SJSA1 (cell line): ENCODE data around the gene ADARB2. TPM values are rescaled to one million over a fixed set of nuclear protein-coding genes. Genes with fewer than 3 reads are reported as not detected.

Experiments
- DNase-seq, 2 experiments: peaks; one replicate each; pipeline ENCODE4 v3.0.0-alpha.2; 2015 to 2020; ENCODE audit warnings: low spot score in 2 of 2, low read depth in 1 of 2
- H3K27ac ChIP-seq: fragments of 250-450 bp; sonication (Bioruptor Pico); 2 replicates; pipeline ENCODE4 v1.5.1; 2020; ENCODE audit warnings: mild to moderate bottlenecking, moderate library complexity
- H3K27me3 ChIP-seq: fragments of 250-450 bp; sonication (Bioruptor Pico); replicated peaks from 2 replicates; pipeline ENCODE4 v1.5.1; 2020; ENCODE audit warnings: mild to moderate bottlenecking, moderate library complexity
- H3K36me3 ChIP-seq: fragments of 250-450 bp; sonication (Bioruptor Pico); 2 replicates; pipeline ENCODE4 v1.5.1; 2020; ENCODE audit warnings: mild to moderate bottlenecking
- H3K4me1 ChIP-seq: fragments of 250-450 bp; sonication (Bioruptor Pico); replicated peaks from 2 replicates; pipeline ENCODE4 v1.6.1; 2021; ENCODE audit warnings: mild to moderate bottlenecking
- H3K4me3 ChIP-seq: fragments of 250-450 bp; sonication (Bioruptor Pico); 2 replicates; pipeline ENCODE4 v1.5.1; 2020; ENCODE audit warnings: mild to moderate bottlenecking
- H3K9me3 ChIP-seq: fragments of 250-450 bp; sonication (Bioruptor Pico); replicated peaks from 2 replicates; pipeline ENCODE4 v1.5.1; 2020; ENCODE audit warnings: mild to moderate bottlenecking
- total RNA-seq: library from RNA; depleted of rRNA; stranded (reverse); fragments of >200 nt; shearing (Covaris generic); gene quantifications from 2 replicates; pipeline ENCODE4 v1.2.3, GENCODE V29; 2014

Gene ADARB2
- total RNA-seq, 1 experiment from 2014 or later: not detected

GRCh38 chr10:1194161-1194560 is 543.2 kb downstream of the ADARB2 start:
- H3K4me3 ChIP-seq: no peak overlapping the region
- H3K9me3 ChIP-seq: no peaks in the 10 kb centered on the region
- peaks cover 42% of the 10 kb centered on the region for H3K27me3 ChIP-seq
- no peaks in the 10 kb centered on the region for H3K36me3 ChIP-seq
- H3K4me1 ChIP-seq: no peaks in the 10 kb centered on the region
- no peak overlapping the region for H3K27ac ChIP-seq
- DNase-seq: no peak

GRCh38 chr10:1193561-1193960 is 543.8 kb downstream of the ADARB2 start:
- no peak for DNase-seq
- no peaks in the 10 kb centered on the region for H3K9me3 ChIP-seq
- H3K36me3 ChIP-seq: no peaks in the 10 kb centered on the region
- no peak overlapping the region for H3K4me3 ChIP-seq
- no peaks in the 10 kb centered on the region for H3K4me1 ChIP-seq
- peaks cover 45% of the 10 kb centered on the region for H3K27me3 ChIP-seq
- H3K27ac ChIP-seq: no peak overlapping the region

DNA sequence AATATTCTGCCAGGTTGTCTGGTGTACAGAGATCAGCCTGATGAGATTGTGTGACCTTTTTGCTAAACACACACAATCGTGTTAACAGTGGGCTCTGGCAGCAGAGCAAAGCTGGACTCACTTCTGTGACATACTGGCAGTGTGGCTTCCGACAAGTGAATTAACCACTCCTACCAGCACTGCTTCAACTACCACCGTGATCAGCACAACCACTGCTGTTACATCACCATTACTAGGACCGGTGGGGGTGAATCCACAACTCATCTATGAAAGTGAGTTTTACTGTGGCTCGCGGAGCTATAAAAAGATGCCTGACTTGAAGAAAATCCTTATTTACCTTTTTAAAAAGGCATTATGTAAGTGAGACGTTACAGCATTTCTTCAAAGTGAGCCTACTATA is 545.6 kb downstream of the ADARB2 start:
- no peak overlapping the region for H3K27ac ChIP-seq

GRCh38 chr10:1190791-1191490 is 546.4 kb downstream of the ADARB2 start:
- Histone ChIP-seq H3K4me3 (no peak overlapping the region), H3K27ac (no peak overlapping the region), H3K36me3 (no peaks in the 10 kb centered on the region), H3K9me3 (no peaks in the 10 kb centered on the region), H3K4me1 (no peaks in the 10 kb centered on the region), H3K27me3 (peaks cover 48% of the 10 kb centered on the region)
- no peak for DNase-seq

More for the DNA sequence above, 545.6 kb downstream of the ADARB2 start:
- DNase-seq: no peak
- Histone ChIP-seq H3K9me3 (no peaks in the 10 kb centered on the region), H3K4me1 (no peaks in the 10 kb centered on the region), H3K36me3 (no peaks in the 10 kb centered on the region), H3K27me3 (peaks cover 53% of the 10 kb centered on the region), H3K4me3 (no peak overlapping the region)

DNA sequence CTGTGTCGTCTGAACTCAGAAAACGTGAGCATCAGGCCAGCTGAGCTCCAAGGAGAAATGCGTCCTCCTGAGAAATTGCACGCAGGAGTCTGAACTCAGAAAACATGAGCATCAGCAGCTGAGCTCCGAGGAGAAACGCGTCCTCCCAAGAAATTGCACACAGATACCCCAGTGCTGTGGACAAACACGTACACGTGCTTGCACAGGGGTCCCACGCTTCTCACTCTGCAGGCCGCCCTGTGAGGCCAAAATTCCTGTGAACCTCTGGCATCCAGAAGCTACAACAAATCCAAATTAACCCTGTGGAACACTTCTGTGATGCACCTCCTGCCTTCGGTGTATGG is 547.3 kb downstream of the ADARB2 start:
- H3K4me1 ChIP-seq: no peaks in the 10 kb centered on the region
- no peaks in the 10 kb centered on the region for H3K9me3 ChIP-seq
- H3K36me3 ChIP-seq: no peaks in the 10 kb centered on the region
- H3K27ac ChIP-seq: no peak overlapping the region
- H3K27me3 ChIP-seq: peaks cover 50% of the 10 kb centered on the region
- no peak for DNase-seq
- H3K4me3 ChIP-seq: no peak overlapping the region

DNA sequence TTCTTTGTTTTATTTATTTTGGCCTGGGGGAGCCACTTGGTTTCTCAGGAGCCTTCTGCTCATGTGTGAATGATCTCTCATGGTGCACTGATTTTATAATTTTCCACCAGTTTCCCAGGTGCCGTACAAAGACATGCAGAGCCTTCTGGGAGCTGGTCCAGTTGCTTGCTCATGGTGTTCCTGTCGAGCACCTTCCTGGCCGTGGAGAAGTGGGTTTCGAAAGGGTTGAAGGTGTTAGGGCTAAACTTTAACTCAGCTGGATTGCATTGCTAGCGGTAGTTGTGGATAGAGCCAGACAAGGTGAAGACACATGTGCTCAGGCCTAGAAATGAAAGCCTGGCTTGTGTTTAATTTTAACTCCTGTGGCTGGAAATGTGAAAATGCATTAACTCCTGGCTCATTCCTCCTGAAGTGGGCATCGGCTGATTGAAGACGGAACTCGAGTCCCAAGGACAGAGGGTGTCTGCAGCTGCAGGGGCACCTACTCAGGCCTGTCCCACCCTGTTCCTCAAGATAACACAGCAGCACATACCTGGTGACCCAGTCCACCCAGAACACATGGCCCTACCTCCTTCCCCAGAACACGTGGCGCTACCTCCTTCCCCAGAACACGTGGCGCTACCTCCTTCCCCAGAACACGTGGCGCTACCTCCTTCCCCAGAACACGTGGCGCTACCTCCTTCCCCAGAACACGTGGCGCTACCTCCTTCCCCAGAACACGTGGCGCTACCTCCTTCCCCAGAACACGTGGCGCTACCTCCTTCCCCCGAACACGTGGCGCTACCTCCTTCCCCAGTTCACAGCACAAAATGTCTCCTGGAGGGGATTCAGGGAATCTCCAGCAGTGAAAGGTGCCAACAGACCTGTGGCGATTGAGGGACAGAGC is 547.9 kb downstream of the ADARB2 start:
- no peak for DNase-seq
- Histone ChIP-seq H3K9me3 (no peaks in the 10 kb centered on the region), H3K27me3 (peaks cover 52% of the 10 kb centered on the region), H3K36me3 (no peaks in the 10 kb centered on the region), H3K27ac (no peak overlapping the region), H3K4me1 (no peaks in the 10 kb centered on the region), H3K4me3 (no peak overlapping the region)

- Histone ChIP-seq H3K9me3 (no peaks in the 10 kb centered on the region), H3K27me3 (peaks cover 52% of the 10 kb centered on the region), H3K4me1 (no peaks in the 10 kb centered on the region), H3K27ac (no peak overlapping the region), H3K36me3 (no peaks in the 10 kb centered on the region), H3K4me3 (no peak overlapping the region)
- DNase-seq: no peak
These were observed 548.7 kb downstream of the ADARB2 start for GRCh38 chr10:1188558-1189135.

DNA sequence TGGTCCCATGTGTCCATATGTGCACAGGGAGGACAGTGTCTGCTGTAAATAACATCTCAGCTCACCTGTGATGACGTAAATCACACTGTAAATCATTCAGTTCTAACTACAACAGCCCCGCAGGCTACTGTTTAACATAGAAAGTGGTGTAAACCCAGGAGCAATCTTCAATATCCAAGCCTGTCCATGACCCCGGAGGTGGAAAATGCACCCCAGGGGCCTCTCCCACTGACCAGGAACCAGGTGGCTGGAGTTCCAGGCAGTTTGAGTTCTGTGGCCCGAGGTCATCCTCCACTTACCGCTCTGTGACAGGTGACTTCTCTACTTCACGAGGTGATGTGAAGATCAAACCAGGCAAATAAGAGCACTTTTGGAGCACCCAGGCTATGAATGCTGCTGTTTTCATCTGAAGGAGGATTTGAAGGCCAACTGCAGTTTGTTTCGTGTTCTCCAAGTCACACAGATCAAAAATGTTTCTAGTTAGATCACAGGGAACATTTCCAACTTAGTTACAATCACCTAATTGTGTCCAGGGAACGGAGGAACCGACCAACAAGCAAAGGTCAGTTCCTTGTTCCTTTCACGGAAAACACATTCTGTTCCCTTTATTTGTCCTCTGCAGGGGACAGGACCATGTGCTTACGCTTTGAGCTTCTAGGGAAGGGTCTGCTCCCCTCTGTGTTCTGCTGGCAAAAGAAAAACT is 549.3 kb downstream of the ADARB2 start:
- H3K4me1 ChIP-seq: no peaks in the 10 kb centered on the region
- DNase-seq: no peak
- H3K36me3 ChIP-seq: no peaks in the 10 kb centered on the region
- H3K4me3 ChIP-seq: no peak overlapping the region
- no peaks in the 10 kb centered on the region for H3K9me3 ChIP-seq
- H3K27me3 ChIP-seq: peaks cover 54% of the 10 kb centered on the region
- no peak overlapping the region for H3K27ac ChIP-seq

GRCh38 chr10:1187151-1187854 is 550.0 kb downstream of the ADARB2 start:
- no peaks in the 10 kb centered on the region for H3K4me1 ChIP-seq
- no peaks in the 10 kb centered on the region for H3K9me3 ChIP-seq
- no peak overlapping the region for H3K4me3 ChIP-seq
- H3K27ac ChIP-seq: no peak overlapping the region
- H3K27me3 ChIP-seq: peaks cover 58% of the 10 kb centered on the region
- H3K36me3 ChIP-seq: no peaks in the 10 kb centered on the region
- no peak for DNase-seq

- Histone ChIP-seq H3K4me1 (no peaks in the 10 kb centered on the region), H3K9me3 (no peaks in the 10 kb centered on the region), H3K27ac (no peak overlapping the region), H3K27me3 (peaks cover 55% of the 10 kb centered on the region), H3K36me3 (no peaks in the 10 kb centered on the region), H3K4me3 (no peak overlapping the region)
- DNase-seq: no peak
These were observed 550.7 kb downstream of the ADARB2 start for GRCh38 chr10:1186683-1186990.

GRCh38 chr10:1185911-1186682 is 551.2 kb downstream of the ADARB2 start:
- Histone ChIP-seq H3K36me3 (no peaks in the 10 kb centered on the region), H3K4me1 (no peaks in the 10 kb centered on the region), H3K27me3 (peaks cover 58% of the 10 kb centered on the region), H3K4me3 (no peak overlapping the region), H3K9me3 (no peaks in the 10 kb centered on the region), H3K27ac (no peak overlapping the region)
- no peak for DNase-seq

DNA sequence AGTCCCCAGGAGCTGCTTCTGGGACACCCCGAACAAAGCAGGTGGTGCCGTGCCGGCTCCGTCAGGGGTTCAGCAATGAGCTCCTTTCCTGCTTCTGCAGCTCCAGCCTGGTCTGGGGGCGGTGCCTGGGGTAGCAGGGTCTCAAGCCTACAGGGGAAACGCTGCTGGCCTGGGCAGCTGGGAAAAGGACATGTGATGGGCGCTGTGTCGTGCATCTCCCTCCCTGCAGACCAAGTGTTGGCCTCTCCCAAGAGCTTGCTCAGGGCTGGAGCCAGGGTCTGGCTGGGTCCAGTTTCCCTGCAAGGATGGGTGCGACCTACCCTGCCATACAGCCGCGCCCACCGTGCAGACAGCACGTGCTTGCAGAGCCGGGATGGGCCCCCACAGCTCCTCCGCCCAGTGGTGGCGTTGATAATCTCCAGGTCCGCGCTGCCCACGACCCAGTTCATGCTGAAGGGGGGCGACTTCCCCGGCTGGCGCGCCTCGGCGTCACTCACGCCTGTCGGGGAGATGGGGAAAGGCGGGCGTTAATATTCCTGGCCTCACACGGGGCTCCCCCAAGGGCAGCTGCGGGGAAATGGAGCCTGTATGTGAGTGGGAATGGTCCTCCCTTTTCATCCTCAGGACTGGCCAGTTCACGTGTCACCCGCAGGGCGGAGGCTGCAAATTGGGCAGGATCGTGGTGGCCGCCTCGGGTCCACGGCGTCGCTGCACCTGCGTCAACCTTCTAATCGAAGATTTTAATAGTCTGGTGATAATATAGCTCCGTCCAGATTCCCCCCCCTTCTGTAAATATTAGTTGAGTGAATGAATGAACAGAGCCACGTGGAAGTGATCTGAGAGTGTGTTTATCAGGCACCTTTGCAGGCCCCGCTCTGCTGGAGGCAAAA is 552.5 kb downstream of the ADARB2 start:
- Histone ChIP-seq H3K36me3 (no peaks in the 10 kb centered on the region), H3K4me1 (no peaks in the 10 kb centered on the region), H3K9me3 (no peaks in the 10 kb centered on the region), H3K27me3 (peaks cover 61% of the 10 kb centered on the region), H3K27ac (no peak overlapping the region), H3K4me3 (no peak overlapping the region)
- no peak for DNase-seq
